Neuronal stem cell (in vitro differentiated cells): ENCODE results near the gene ORAI3.
"Not testable (repeated sequence)": the region's sequence is repeated elsewhere in the genome, so short reads cannot be mapped to it uniquely, and the experiment has no call there.

Experiments
- DNase-seq: peaks from one replicate; pipeline ENCODE4 v3.0.0-alpha.2; 2013; ENCODE audit warnings: low spot score
- H2AFZ ChIP-seq: one replicate; pipeline ENCODE4 v1.6.1; 2013; ENCODE audit warnings: mild to moderate bottlenecking, low read length, inconsistent platforms
- H2AK5ac ChIP-seq: 2 replicates; pipeline ENCODE4 v1.6.1; 2013; ENCODE audit warnings: low read depth, mild to moderate bottlenecking, inconsistent platforms, low read length, moderate library complexity, mixed read lengths
- H2BK120ac ChIP-seq: 2 replicates; pipeline ENCODE4 v1.6.1; 2013; ENCODE audit warnings: low read depth, mild to moderate bottlenecking, inconsistent platforms, low read length, moderate library complexity, mixed read lengths
- H2BK12ac ChIP-seq: one replicate; pipeline ENCODE4 v1.6.1; 2013; ENCODE audit warnings: low read length, inconsistent platforms
- H2BK15ac ChIP-seq: 2 replicates; pipeline ENCODE4 v1.6.1; 2013; ENCODE audit warnings: mild to moderate bottlenecking, low read length, inconsistent platforms, mixed read lengths
- H2BK5ac ChIP-seq: one replicate; pipeline ENCODE4 v1.6.1; 2013; ENCODE audit warnings: inconsistent platforms, mild to moderate bottlenecking, low read length, moderate library complexity
- H3K14ac ChIP-seq: one replicate; pipeline ENCODE4 v1.6.1; 2013; ENCODE audit warnings: low read length, inconsistent platforms
- H3K18ac ChIP-seq: 2 replicates; pipeline ENCODE4 v1.6.1; 2013; ENCODE audit warnings: low read length, inconsistent platforms
- H3K23ac ChIP-seq: 2 replicates; pipeline ENCODE4 v1.6.1; 2013; ENCODE audit warnings: low read depth, mild to moderate bottlenecking, mixed read lengths, low read length, inconsistent platforms; ENCODE audit not compliant: poor library complexity
- H3K27ac ChIP-seq: replicated peaks from 3 replicates; pipeline ENCODE4 v1.5.1; 2013; ENCODE audit warnings: low read length, inconsistent platforms
- H3K27me3 ChIP-seq, 3 experiments: 2 replicates each; pipeline ENCODE4 v1.6.1; 2013; ENCODE audit warnings: low read length in 3 of 3, mild to moderate bottlenecking in 2 of 3, inconsistent platforms in 1 of 3, low read depth in 1 of 3, mixed read lengths in 1 of 3, moderate library complexity in 1 of 3; ENCODE audit not compliant: control insufficient read depth in 3 of 3, insufficient read depth in 3 of 3
- H3K36me3 ChIP-seq, 2 donors: replicated peaks in 1 of 2; 2 replicates each; pipeline ENCODE4 v1.6.1; 2013; ENCODE audit warnings: low read length in 2 of 2; ENCODE audit not compliant: control insufficient read depth in 2 of 2, insufficient read depth in 2 of 2
- H3K4ac ChIP-seq: 2 replicates; pipeline ENCODE4 v1.6.1; 2013; ENCODE audit warnings: inconsistent platforms, mild to moderate bottlenecking, low read length, moderate library complexity
- H3K4me1 ChIP-seq, 2 donors: 1 replicate in 1 of 2; 2 replicates in 1 of 2; pipeline ENCODE4 v1.6.1; 2013; ENCODE audit warnings: low read length in 2 of 2, low read depth in 1 of 2; ENCODE audit not compliant: control insufficient read depth in 2 of 2, insufficient read depth in 1 of 2
- H3K4me2 ChIP-seq: one replicate; pipeline ENCODE4 v1.6.1; 2013; ENCODE audit warnings: mild to moderate bottlenecking, low read length, inconsistent platforms; ENCODE audit not compliant: insufficient read depth, poor library complexity, severe bottlenecking
- H3K4me3 ChIP-seq, 2 donors: 2 replicates each; pipeline ENCODE4 v1.5.1; 2013; ENCODE audit warnings: low read length in 2 of 2, mild to moderate bottlenecking in 2 of 2, inconsistent platforms in 1 of 2, moderate library complexity in 1 of 2
- H3K79me1 ChIP-seq: one replicate; pipeline ENCODE4 v1.6.1; 2013; ENCODE audit warnings: low read depth, mild to moderate bottlenecking, inconsistent platforms, low read length, moderate library complexity
- H3K9ac ChIP-seq: one replicate; pipeline ENCODE4 v1.6.1; 2013; ENCODE audit warnings: mild to moderate bottlenecking, low read depth, low read length, inconsistent platforms; ENCODE audit not compliant: poor library complexity
- H3K9me3 ChIP-seq, 2 donors: replicated peaks in 1 of 2; 2 replicates each; pipeline versions ENCODE3 to v1.6.1; 2013; ENCODE audit warnings: low read length in 2 of 2, mild to moderate bottlenecking in 2 of 2, inconsistent platforms in 1 of 2, low read depth in 1 of 2, mixed read lengths in 1 of 2, moderate library complexity in 1 of 2; ENCODE audit not compliant: control insufficient read depth in 2 of 2, insufficient read depth in 1 of 2
- H4K8ac ChIP-seq: one replicate; pipeline ENCODE4 v1.6.1; 2013; ENCODE audit warnings: low read depth, mild to moderate bottlenecking, inconsistent platforms, low read length, moderate library complexity
- H4K91ac ChIP-seq: one replicate; pipeline ENCODE4 v1.6.1; 2013; ENCODE audit warnings: low read length, low read depth, mild to moderate bottlenecking, inconsistent platforms; ENCODE audit not compliant: poor library complexity
- WGBS, 2 donors: extraction: QIAGEN DNeasy Blood & Tissue Kit; methylation state at CpG; one replicate each; pipeline ENCODE4 v1.1.7; 2013; ENCODE audit warnings: missing lambda C conversion rate in 2 of 2, mixed read lengths in 1 of 2; ENCODE audit not compliant: insufficient read length in 2 of 2, insufficient replicate concordance in 1 of 2; ENCODE audit errors: extremely low coverage in 2 of 2; 5-methylcytosine and 5-hydroxymethylcytosine counted together

ORAI3 gene

GRCh38 chr16:30931068-30931650, 17.7 kb upstream of the ORAI3 start:
- no CpG with 5 or more reads among the region's 12 CpGs for WGBS, 2 donors

GRCh38 chr16:30934827-30935557, 13.9 kb upstream of the ORAI3 start:
- no peak overlapping the region for H2BK12ac ChIP-seq
- no peak overlapping the region for H3K4me2 ChIP-seq
- DNase-seq = no peak
- H3K9ac ChIP-seq = no peak overlapping the region
- H2BK15ac ChIP-seq = no peak overlapping the region
- no peak overlapping the region for H3K4ac ChIP-seq
- H2BK120ac ChIP-seq = no peak overlapping the region
- H4K91ac ChIP-seq = no peak overlapping the region
- no peak overlapping the region for H2AK5ac ChIP-seq
- H3K18ac ChIP-seq = no peak overlapping the region
- H2AFZ ChIP-seq = no peak overlapping the region
- no peaks in the 10 kb centered on the region for H3K9me3 ChIP-seq
- H3K14ac ChIP-seq = no peak overlapping the region
- no peak overlapping the region for H3K4me3 ChIP-seq
- H3K27ac ChIP-seq = no peak overlapping the region
- H3K36me3 ChIP-seq = peaks cover 53 to 80% of the 10 kb centered on the region in 2 donors
- H2BK5ac ChIP-seq = no peak overlapping the region
- H4K8ac ChIP-seq = no peak overlapping the region
- no CpG with 5 or more reads among the region's 12 CpGs for WGBS, 2 donors
- no peaks in the 10 kb centered on the region for H3K27me3 ChIP-seq
- peaks cover 0 to 2% of the 10 kb centered on the region in 2 donors for H3K4me1 ChIP-seq
- peaks cover 4% of the 10 kb centered on the region for H3K79me1 ChIP-seq
- H3K23ac ChIP-seq = no peak overlapping the region

More at GRCh38 chr16:30931068-30931650, 17.7 kb upstream of the ORAI3 start:
- H3K79me1 ChIP-seq = peaks cover 10% of the 10 kb centered on the region
- no peak overlapping the region for H3K4me3 ChIP-seq
- H3K27ac ChIP-seq = no peak overlapping the region
- H3K9me3 ChIP-seq = no peaks in the 10 kb centered on the region
- no peaks in the 10 kb centered on the region for H3K27me3 ChIP-seq
- no peak overlapping the region for H3K14ac ChIP-seq
- H2BK120ac ChIP-seq = no peak overlapping the region
- H2AFZ ChIP-seq = no peak overlapping the region
- peaks cover 0 to 2% of the 10 kb centered on the region in 2 donors for H3K4me1 ChIP-seq
- DNase-seq = no peak
- no peak overlapping the region for H2AK5ac ChIP-seq
- H3K36me3 ChIP-seq = peaks cover 59 to 87% of the 10 kb centered on the region in 2 donors
- no peak overlapping the region for H3K18ac ChIP-seq
- no peak overlapping the region for H3K4me2 ChIP-seq
- H4K91ac ChIP-seq = no peak overlapping the region
- H2BK5ac ChIP-seq = no peak overlapping the region
- H3K9ac ChIP-seq = no peak overlapping the region
- no peak overlapping the region for H4K8ac ChIP-seq
- H3K23ac ChIP-seq = no peak overlapping the region
- H2BK12ac ChIP-seq = no peak overlapping the region
- no peak overlapping the region for H3K4ac ChIP-seq
- no peak overlapping the region for H2BK15ac ChIP-seq

- H4K8ac ChIP-seq = no peak overlapping the region
- H3K23ac ChIP-seq = no peak overlapping the region
- H3K4me2 ChIP-seq = no peak overlapping the region
- DNase-seq = no peak
- no peak overlapping the region for H3K9ac ChIP-seq
- WGBS, 2 donors = no CpG with 5 or more reads among the region's 5 CpGs
- H3K4me3 ChIP-seq = no peak overlapping the region
- H2BK15ac ChIP-seq = no peak overlapping the region
- no peak overlapping the region for H3K14ac ChIP-seq
- H3K9me3 ChIP-seq = no peaks in the 10 kb centered on the region
- no peak overlapping the region for H3K18ac ChIP-seq
- peaks cover 3% of the 10 kb centered on the region for H3K79me1 ChIP-seq
- no peak overlapping the region for H3K4ac ChIP-seq
- H2BK12ac ChIP-seq = no peak overlapping the region
- H2BK5ac ChIP-seq = no peak overlapping the region
- H3K27ac ChIP-seq = no peak overlapping the region
- H3K36me3 ChIP-seq = peaks cover 39 to 78% of the 10 kb centered on the region in 2 donors
- no peaks in the 10 kb centered on the region for H3K27me3 ChIP-seq
- H2BK120ac ChIP-seq = no peak overlapping the region
- no peak overlapping the region for H4K91ac ChIP-seq
- no peak overlapping the region for H2AK5ac ChIP-seq
- H3K4me1 ChIP-seq = peaks cover 0 to 5% of the 10 kb centered on the region in 2 donors
- no peak overlapping the region for H2AFZ ChIP-seq
Measured at GRCh38 chr16:30937692-30938091, 11.2 kb upstream of the ORAI3 start.

GRCh38 chr16:30939571-30939970, 9.3 kb upstream of the ORAI3 start:
- not testable (repeated sequence) for H3K4me1 ChIP-seq, DNase-seq, H3K4me3 ChIP-seq, H2BK120ac ChIP-seq, H3K23ac ChIP-seq, H3K4me2 ChIP-seq, H3K27ac ChIP-seq, H4K8ac ChIP-seq, H2BK15ac ChIP-seq, H2AFZ ChIP-seq, H3K79me1 ChIP-seq, H3K4ac ChIP-seq, H3K18ac ChIP-seq, H2BK12ac ChIP-seq, H3K14ac ChIP-seq, H2BK5ac ChIP-seq, H3K9me3 ChIP-seq, H3K9ac ChIP-seq, H4K91ac ChIP-seq, H2AK5ac ChIP-seq, H3K27me3 ChIP-seq
- WGBS, 2 donors = no CpG with 5 or more reads among the region's 8 CpGs
- H3K36me3 ChIP-seq = peaks cover 50 to 79% of the 10 kb centered on the region in 2 donors
